ENCODE results near the gene DCUN1D4.

Gene DCUN1D4

GRCh38 chr4:51958199-51958968 lies 115.4 kb downstream of the DCUN1D4 start:
- no peak for FAIRE-seq
- no peak for DNase-seq (ENCODE audit: insufficient read length, low spot score)

GRCh38 chr4:51960486-51960885 lies 117.5 kb downstream of the DCUN1D4 start:
- FAIRE-seq (no peak), DNase-seq (ENCODE audit: insufficient read length, low spot score) (no peak)

- no peak for FAIRE-seq
- DNase-seq (ENCODE audit: insufficient read length, low spot score), result no peak
Measured at GRCh38 chr4:51963841-51964517, 121.0 kb downstream of the DCUN1D4 start.

GRCh38 chr4:51965862-51966261 lies 122.9 kb downstream of the DCUN1D4 start:
- DNase-seq (ENCODE audit: insufficient read length, low spot score) (no peak), FAIRE-seq (no peak)
